HL-60 (cell line): ENCODE data around the gene LCN2.

Experiments used
- DNase-seq, 2 experiments: peaks; one replicate each; pipeline ENCODE4 v3.0.0-alpha.2; 2010 to 2020; ENCODE audit warnings: low read depth in 1 of 2, low spot score in 1 of 2
- H3K27ac ChIP-seq: fragments of 250-450 bp; sonication (Bioruptor Pico); replicated peaks from 2 replicates; pipeline ENCODE4 v1.5.1; 2020; ENCODE audit warnings: mild to moderate bottlenecking, moderate library complexity
- H3K27me3 ChIP-seq: fragments of 250-450 bp; sonication (Bioruptor Pico); 2 replicates; pipeline ENCODE4 v1.5.1; 2021; ENCODE audit warnings: mild to moderate bottlenecking, moderate library complexity; ENCODE audit not compliant: insufficient read depth, poor library complexity, severe bottlenecking
- H3K4me3 ChIP-seq: replicated peaks from 2 replicates; pipeline ENCODE4 v1.5.1; 2011; ENCODE audit warnings: mild to moderate bottlenecking, control low read depth, low read length; ENCODE audit not compliant: insufficient read depth
- CTCF ChIP-seq: IDR thresholded peaks from one replicate; pipeline ENCODE4 v1.5.1; 2011; ENCODE audit warnings: low read length, control low read depth, inconsistent platforms; ENCODE audit not compliant: insufficient read depth
- GABPA ChIP-seq: IDR thresholded peaks from 2 replicates; pipeline ENCODE4 v1.6.1; 2012; ENCODE audit warnings: low read depth
- POLR2AphosphoS5 ChIP-seq: IDR thresholded peaks from 2 replicates; pipeline ENCODE4 v1.6.1; 2012; ENCODE audit warnings: low read depth
- REST ChIP-seq: IDR thresholded peaks from 2 replicates; pipeline ENCODE4 v1.6.1; 2012; ENCODE audit warnings: low read depth; ENCODE audit not compliant: insufficient replicate concordance
- SPI1 ChIP-seq: IDR thresholded peaks from 2 replicates; pipeline ENCODE4 v1.6.1; 2012; ENCODE audit warnings: low read depth, mild to moderate bottlenecking, borderline replicate concordance

The LCN2 gene

GRCh38 chr9:128139621-128140020 is 9.6 kb upstream of the LCN2 start:
- DNase-seq: no peak
- Histone ChIP-seq H3K27ac (no peak overlapping the region), H3K4me3 (no peak overlapping the region), H3K27me3 (no peaks in the 10 kb centered on the region)
- TF ChIP-seq SPI1 (no peak), REST (no peak), GABPA (no peak), POLR2AphosphoS5 (no peak), CTCF (no peak)

- Histone ChIP-seq H3K27me3 (no peaks in the 10 kb centered on the region), H3K4me3 (no peak overlapping the region), H3K27ac (no peak overlapping the region)
- TF ChIP-seq POLR2AphosphoS5: no peak
- TF ChIP-seq GABPA: no peak
- no peak for DNase-seq
These were observed 7.6 kb upstream of the LCN2 start for GRCh38 chr9:128141604-128142003.

GRCh38 chr9:128142061-128142460 is 7.2 kb upstream of the LCN2 start:
- no peak for DNase-seq
- no peak for TF ChIP-seq SPI1
- TF ChIP-seq REST: no peak
- no peak for TF ChIP-seq POLR2AphosphoS5
- no peak for TF ChIP-seq CTCF
- TF ChIP-seq GABPA: no peak
- Histone ChIP-seq H3K4me3 (no peak overlapping the region), H3K27ac (no peak overlapping the region), H3K27me3 (no peaks in the 10 kb centered on the region)

- H3K27me3 ChIP-seq: no peaks in the 10 kb centered on the region
- no peak for DNase-seq
- no peak for TF ChIP-seq POLR2AphosphoS5
- TF ChIP-seq SPI1: no peak
- no peak for TF ChIP-seq REST
- TF ChIP-seq CTCF: no peak
- no peak for TF ChIP-seq GABPA
- no peak overlapping the region for H3K4me3 ChIP-seq
- H3K27ac ChIP-seq: no peak overlapping the region
These were observed 6.7 kb upstream of the LCN2 start for GRCh38 chr9:128142596-128142995.
